Activated CD4-positive, alpha-beta T cell treated with anti-CD3 and anti-CD28 coated beads, Interleukin-2, amount 10 ng/mL, durations not matched to agents 7 days and 5 days (primary cell): ENCODE data around the gene FFAR2. TPM values are rescaled to one million over a fixed set of nuclear protein-coding genes. Genes with fewer than 3 reads are reported as not detected.
A peak's percentile ranks its signal among the peaks of the same experiment; 100 is the strongest.

Experiments
- CTCF ChIA-PET: fragments of 350-600 bp; sonication (Branson Sonifier 250); formaldehyde crosslinking; loops from one replicate; lab custom pipeline; 2021; ENCODE audit warnings: antibody characterized with exemption; lab: Charles Lee
- POLR2A ChIA-PET: fragments of 350-600 bp; sonication (Branson Sonifier 250); formaldehyde crosslinking; loops from one replicate; lab custom pipeline; 2021; ENCODE audit warnings: antibody characterized with exemption; lab: Charles Lee
- DNase-seq: peaks from one replicate; pipeline ENCODE4 v3.0.0-alpha.2; 2020
- H3K27ac Mint-ChIP-seq: one replicate; pipeline ENCODE4 v1.8.0; 2021; ENCODE audit warnings: mild to moderate bottlenecking, moderate library complexity, mixed read lengths
- H3K27me3 Mint-ChIP-seq: one replicate; pipeline ENCODE4 v1.8.0; 2021; ENCODE audit warnings: mixed read lengths
- H3K36me3 Mint-ChIP-seq: one replicate; pipeline ENCODE4 v1.8.0; 2021; ENCODE audit warnings: low read depth, mixed read lengths
- H3K4me1 Mint-ChIP-seq: one replicate; pipeline ENCODE4 v1.8.0; 2021; ENCODE audit warnings: mixed read lengths
- H3K4me3 Mint-ChIP-seq: one replicate; pipeline ENCODE4 v1.8.0; 2021; ENCODE audit warnings: mild to moderate bottlenecking, moderate library complexity, mixed read lengths
- H3K9me3 Mint-ChIP-seq: one replicate; pipeline ENCODE4 v1.8.0; 2021; ENCODE audit warnings: mixed read lengths
- total RNA-seq, 2 experiments: library from RNA; stranded (reverse); gene quantifications; one replicate each; pipeline ENCODE4 v1.2.3, GENCODE V29; 2021

The FFAR2 gene
- total RNA-seq, 2 experiments from 2014 or later: not detected

DNA sequence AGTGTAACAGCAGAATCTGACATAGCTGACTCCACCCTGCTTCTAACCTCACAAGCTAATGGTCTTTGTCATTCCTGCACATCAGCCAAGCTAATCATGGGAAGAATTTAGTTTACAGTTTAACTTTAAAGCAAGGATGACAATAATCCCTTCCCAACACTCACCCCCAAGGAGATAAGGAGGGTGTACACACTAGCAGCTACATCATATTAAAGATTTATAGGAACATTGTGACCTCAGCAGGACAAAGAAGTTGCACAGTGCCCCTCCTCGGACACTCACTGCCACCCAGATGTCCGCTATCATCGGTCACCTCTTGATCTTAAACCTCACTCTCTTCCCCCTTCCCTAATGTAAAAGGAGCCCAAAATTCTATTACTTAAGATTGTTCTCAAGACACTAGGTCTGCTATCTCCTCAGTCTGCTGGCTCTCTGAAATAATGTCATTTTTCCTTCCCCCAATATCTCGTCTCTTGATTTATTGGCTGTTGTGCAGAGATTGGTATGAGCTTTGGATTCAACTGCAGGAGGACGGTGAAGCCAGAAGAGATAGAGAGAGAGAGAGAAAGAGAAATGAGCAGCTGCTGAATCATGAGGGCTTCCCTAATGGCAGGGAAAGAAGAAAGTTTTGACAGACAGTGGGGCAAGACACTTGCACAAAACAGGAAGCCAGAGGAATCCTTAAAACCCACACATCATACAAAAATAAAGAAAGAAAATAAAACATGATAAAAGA lies 17.5 kb upstream of the FFAR2 start:
- POLR2A ChIA-PET: no interaction called here
- H3K4me1 Mint-ChIP-seq: peaks cover 15% of the 10 kb centered on the region

DNA sequence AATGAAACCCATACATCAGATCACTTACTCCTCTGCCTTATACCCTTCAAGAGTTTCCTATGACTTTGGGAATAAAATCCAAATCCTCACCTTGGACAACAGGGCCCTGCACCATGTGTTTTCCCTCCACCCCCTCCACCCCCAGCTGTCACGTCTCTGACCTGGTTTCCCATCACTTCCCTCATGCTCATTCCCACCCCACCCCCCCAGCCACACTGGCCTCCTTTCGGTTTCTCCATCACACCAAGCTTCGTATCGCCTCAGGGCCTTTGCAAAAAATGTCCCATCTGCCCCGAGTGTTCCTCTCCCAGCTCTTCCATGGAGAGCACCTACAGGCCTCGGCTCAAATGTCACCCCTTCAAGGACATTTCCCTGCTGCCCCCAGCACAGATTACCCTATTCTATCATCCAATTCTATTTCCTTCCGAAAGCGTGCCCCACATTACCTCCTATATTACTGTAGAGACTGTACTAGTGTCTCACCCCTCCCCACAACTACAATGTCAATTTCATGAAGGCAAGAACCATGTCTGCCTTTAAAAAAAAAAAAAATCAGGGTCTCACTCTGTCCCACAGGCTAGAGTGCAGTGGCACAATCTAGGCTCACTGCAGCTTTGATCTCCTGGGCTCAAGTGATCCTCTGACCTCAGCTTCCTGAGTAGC lies 16.8 kb upstream of the FFAR2 start:
- POLR2A ChIA-PET: no interaction called here
- peaks cover 16% of the 10 kb centered on the region for H3K9me3 Mint-ChIP-seq

More for the DNA sequence above, 17.5 kb upstream of the FFAR2 start:
- no peak overlapping the region for H3K27ac Mint-ChIP-seq
- no peak overlapping the region for H3K4me3 Mint-ChIP-seq
- CTCF ChIA-PET: interaction anchor here (0.6 to 1.5 kb wide), 2 partner anchors 15 to 29 kb away, joined by 3 to 4 read pairs; no protein-coding TSS in a partner anchor
- H3K27me3 Mint-ChIP-seq: peaks cover 6% of the 10 kb centered on the region
- H3K9me3 Mint-ChIP-seq: peaks cover 16% of the 10 kb centered on the region
- DNase-seq: no peak
- peaks cover 7% of the 10 kb centered on the region for H3K36me3 Mint-ChIP-seq

DNA sequence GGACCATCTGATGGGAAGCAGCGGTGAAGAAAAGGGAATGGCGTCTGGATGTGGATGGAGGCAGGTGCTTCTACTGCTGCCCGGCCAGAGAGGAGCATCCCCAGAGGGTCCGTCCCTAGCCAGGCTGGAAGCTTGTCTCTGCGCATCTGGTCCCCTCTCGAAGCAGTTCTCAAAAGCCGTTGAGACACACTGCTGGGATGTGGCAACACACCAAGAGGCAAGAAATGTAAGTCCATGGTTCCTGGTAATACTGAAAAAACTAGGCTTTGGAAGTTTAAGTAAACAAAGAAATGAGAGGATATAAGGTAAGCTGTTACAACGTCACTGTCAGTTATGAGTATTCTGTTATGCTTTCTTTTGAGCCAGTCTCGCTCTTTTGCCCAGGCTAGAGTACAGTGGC lies 15.1 kb upstream of the FFAR2 start:
- Mint-ChIP-seq H3K4me3 (no peak overlapping the region), H3K27ac (no peak overlapping the region), H3K4me1 (peaks cover 33% of the 10 kb centered on the region), H3K36me3 (peaks cover 7% of the 10 kb centered on the region), H3K9me3 (peaks cover 16% of the 10 kb centered on the region), H3K27me3 (peaks cover 8% of the 10 kb centered on the region)
- ChIA-PET POLR2A (no interaction called here), CTCF (no interaction called here)
- no peak for DNase-seq

More for the DNA sequence above, 16.8 kb upstream of the FFAR2 start:
- Mint-ChIP-seq H3K4me1 (peaks cover 21% of the 10 kb centered on the region), H3K27me3 (peaks cover 6% of the 10 kb centered on the region), H3K4me3 (no peak overlapping the region), H3K27ac (no peak overlapping the region), H3K36me3 (peaks cover 7% of the 10 kb centered on the region)
- CTCF ChIA-PET: interaction anchor here (0.6 to 1.5 kb wide), 3 partner anchors 16 to 403 kb away, joined by 3 to 4 read pairs (median 3); no protein-coding TSS in a partner anchor
- DNase-seq: no peak

DNA sequence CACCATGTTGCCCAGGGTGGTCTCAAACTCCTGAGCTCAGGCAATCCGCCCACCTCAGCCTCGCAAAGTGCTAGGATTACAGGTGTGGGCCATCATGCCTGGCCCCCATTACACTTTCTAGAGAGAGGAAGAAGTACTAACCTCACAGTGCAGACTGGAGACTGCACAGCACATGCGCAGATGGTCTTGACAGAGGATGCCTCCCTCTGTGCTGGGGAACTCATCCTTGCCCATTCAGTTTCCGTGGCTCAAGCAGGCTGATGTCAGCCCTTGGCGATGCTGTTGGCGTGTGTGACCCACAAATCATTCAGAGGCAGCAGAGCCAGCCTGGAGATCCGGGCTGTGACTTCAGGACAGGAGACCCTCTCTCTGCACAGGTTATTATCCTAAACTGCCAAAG lies 14.6 kb upstream of the FFAR2 start:
- H3K4me3 Mint-ChIP-seq: no peak overlapping the region
- H3K27me3 Mint-ChIP-seq: peaks cover 12% of the 10 kb centered on the region
- peaks cover 33% of the 10 kb centered on the region for H3K4me1 Mint-ChIP-seq
- ChIA-PET CTCF (interaction anchor here (1.6 kb wide), 1 partner anchor 61 kb away, joined by 5 read pairs; no protein-coding TSS in a partner anchor), POLR2A (no interaction called here)
- H3K36me3 Mint-ChIP-seq: peaks cover 7% of the 10 kb centered on the region
- no peak for DNase-seq
- peaks cover 16% of the 10 kb centered on the region for H3K9me3 Mint-ChIP-seq
- H3K27ac Mint-ChIP-seq: no peak overlapping the region

DNA sequence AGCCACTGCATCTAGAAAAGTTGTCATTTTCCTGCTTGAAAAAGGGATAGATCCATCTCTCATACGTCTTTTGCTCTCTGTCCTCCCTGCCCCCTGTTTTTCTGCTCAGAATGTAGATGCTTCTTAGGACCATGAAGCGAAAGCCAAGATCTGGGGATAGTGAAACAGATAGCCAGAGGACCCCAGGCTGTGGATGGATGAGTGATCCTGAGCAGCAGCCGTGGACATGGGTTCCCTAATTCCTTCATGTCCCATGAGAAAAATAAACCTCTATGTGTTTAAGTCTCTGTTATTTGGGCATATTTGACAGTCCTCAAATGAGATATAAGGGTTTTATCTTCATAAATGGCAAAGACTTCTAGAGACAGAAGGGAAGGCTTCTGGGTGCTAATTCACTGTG lies 12.2 kb upstream of the FFAR2 start:
- Mint-ChIP-seq H3K27me3 (peaks cover 23% of the 10 kb centered on the region), H3K36me3 (peaks cover 7% of the 10 kb centered on the region), H3K27ac (peak overlapping the region; percentile 78), H3K9me3 (peaks cover 8% of the 10 kb centered on the region), H3K4me3 (peak overlapping the region; percentile 9), H3K4me1 (peaks cover 28% of the 10 kb centered on the region)
- no peak for DNase-seq
- ChIA-PET CTCF (no interaction called here), POLR2A (no interaction called here)

DNA sequence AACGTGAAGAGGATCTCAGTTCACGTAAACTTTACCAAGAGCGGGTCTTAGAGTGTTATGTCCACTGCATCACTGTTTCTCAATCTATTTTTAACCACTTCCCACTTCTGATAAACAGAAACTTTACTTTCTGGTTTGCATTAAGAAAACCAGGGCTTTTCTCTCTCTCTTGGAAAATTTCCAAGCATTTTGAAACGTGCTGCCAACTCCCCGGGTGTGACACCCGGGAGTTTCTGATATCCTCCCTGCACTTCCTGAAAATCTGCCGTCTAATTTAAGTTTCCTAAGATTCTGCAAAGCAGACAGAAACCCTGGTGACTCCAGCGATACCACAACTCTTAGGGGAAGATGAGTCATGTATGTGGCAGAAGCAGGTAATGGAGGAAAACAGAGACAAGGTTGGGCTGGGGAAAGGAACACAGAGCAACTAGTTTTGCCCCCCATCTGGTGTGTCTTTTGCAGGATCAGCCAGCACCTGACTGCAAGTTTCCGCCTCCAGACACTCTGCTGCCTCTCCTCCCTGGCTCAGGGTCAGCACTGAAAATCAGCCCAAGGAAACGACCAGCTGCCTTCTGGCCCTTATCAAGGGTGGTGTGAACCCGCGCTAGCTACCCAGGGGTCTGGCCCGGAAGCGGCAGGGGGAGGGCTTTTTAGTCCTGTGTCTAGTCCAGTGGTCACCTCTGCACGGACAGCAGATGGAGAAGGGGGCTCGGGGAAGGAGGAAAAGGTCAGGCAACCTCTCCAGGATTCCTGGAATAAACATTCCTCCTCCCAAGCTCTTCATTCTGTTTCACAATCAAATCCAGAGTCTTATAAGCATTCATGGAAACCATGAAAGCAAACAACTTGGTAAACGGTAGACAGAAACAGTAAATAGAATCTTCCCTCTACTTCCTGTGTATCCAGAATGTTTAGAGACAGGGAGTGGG lies 11.3 kb upstream of the FFAR2 start:
- H3K9me3 Mint-ChIP-seq: peaks cover 3% of the 10 kb centered on the region
- POLR2A ChIA-PET: no interaction called here
- peak overlapping the region; percentile 9 for H3K4me3 Mint-ChIP-seq
- peaks cover 23% of the 10 kb centered on the region for H3K27me3 Mint-ChIP-seq
- peaks cover 22% of the 10 kb centered on the region for H3K4me1 Mint-ChIP-seq
- peaks cover 2% of the 10 kb centered on the region for H3K36me3 Mint-ChIP-seq
- H3K27ac Mint-ChIP-seq: peak overlapping the region; percentile 78
- CTCF ChIA-PET: no interaction called here
- DNase-seq: peak; percentile 29

DNA sequence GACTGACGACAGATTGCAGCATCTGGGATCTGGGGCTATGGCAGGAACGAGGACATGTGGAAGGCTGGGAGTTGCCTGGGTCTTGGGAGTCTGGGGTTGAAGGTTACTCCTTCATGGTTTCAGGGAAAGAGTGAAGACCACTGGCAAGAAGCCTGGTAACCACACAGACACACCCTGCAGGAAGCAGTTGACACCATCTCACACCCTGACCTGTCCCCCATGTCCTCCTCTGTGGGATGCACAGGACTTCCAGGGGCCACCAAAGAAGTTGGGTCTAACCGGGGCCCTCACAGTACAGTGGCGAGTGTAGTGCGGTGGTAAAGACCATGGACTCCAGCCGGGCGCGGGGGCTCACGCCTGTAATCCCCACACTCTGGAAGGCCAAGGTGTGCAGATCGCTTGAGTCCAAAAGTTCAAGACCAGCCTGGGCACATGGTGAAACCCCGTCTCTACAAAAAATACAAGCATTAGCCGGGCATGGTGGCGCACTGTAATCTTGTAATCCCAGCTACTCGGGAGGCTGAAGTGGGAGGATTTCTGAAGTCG lies 10.6 kb upstream of the FFAR2 start:
- no peak overlapping the region for H3K27ac Mint-ChIP-seq
- no peaks in the 10 kb centered on the region for H3K36me3 Mint-ChIP-seq
- no peak overlapping the region for H3K4me3 Mint-ChIP-seq
- ChIA-PET POLR2A (no interaction called here), CTCF (interaction anchor here (0.6 kb wide), 1 partner anchor 11 kb away, joined by 4 read pairs; no protein-coding TSS in a partner anchor)
- H3K27me3 Mint-ChIP-seq: peaks cover 21% of the 10 kb centered on the region
- no peaks in the 10 kb centered on the region for H3K9me3 Mint-ChIP-seq
- H3K4me1 Mint-ChIP-seq: peaks cover 20% of the 10 kb centered on the region
- DNase-seq: no peak

DNA sequence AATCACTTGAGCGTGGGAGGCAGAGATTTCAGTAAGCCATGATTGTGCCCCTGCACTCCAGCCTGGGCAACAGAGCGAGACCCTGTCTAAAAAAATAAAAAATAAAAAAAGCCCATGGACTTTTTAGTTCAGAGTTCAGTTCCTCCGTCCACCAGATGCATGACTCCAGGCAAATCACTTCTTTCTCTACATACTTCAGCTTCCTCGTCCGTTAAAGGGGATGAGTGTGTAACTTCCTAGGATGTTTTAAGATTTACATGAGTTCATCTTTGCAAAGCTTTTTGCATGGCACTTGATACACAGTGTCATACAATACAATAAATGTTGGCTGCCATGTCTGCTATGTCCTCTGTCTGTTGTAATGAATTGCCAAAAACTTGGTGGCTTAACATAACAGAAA lies 10.0 kb upstream of the FFAR2 start:
- H3K4me3 Mint-ChIP-seq: no peak overlapping the region
- H3K27ac Mint-ChIP-seq: no peak overlapping the region
- no peaks in the 10 kb centered on the region for H3K36me3 Mint-ChIP-seq
- peaks cover 19% of the 10 kb centered on the region for H3K27me3 Mint-ChIP-seq
- no peak for DNase-seq
- no peaks in the 10 kb centered on the region for H3K9me3 Mint-ChIP-seq
- ChIA-PET POLR2A (no interaction called here), CTCF (interaction anchor here (0.6 kb wide), 2 partner anchors 11 to 124 kb away, joined by 4 read pairs; no protein-coding TSS in a partner anchor)
- peaks cover 20% of the 10 kb centered on the region for H3K4me1 Mint-ChIP-seq

DNA sequence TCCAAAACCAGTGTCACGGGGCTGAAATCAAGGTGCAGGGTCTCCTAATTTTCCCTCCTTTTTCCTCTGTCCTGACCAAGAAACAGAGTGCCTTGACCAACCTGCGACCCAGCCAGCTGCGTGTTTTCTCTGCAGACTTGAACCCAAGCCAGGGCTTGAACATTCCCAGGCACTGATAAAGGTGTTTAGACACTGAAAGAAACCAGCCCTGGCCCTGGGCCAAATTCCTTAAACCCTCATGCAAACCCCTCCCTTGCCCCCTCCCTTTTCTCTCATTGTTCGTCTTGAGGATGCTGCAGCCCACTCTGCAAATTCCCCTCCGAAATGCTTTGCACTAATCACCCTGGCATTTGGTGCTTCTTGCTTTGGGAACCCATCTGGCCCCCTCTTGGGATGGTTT lies 9.5 kb upstream of the FFAR2 start:
- H3K4me1 Mint-ChIP-seq: peaks cover 20% of the 10 kb centered on the region
- H3K9me3 Mint-ChIP-seq: no peaks in the 10 kb centered on the region
- DNase-seq: no peak
- no peaks in the 10 kb centered on the region for H3K36me3 Mint-ChIP-seq
- peaks cover 17% of the 10 kb centered on the region for H3K27me3 Mint-ChIP-seq
- ChIA-PET POLR2A (no interaction called here), CTCF (interaction anchor here (0.6 kb wide), 1 partner anchor 125 kb away, joined by 4 read pairs; no protein-coding TSS in a partner anchor)
- no peak overlapping the region for H3K27ac Mint-ChIP-seq
- no peak overlapping the region for H3K4me3 Mint-ChIP-seq

DNA sequence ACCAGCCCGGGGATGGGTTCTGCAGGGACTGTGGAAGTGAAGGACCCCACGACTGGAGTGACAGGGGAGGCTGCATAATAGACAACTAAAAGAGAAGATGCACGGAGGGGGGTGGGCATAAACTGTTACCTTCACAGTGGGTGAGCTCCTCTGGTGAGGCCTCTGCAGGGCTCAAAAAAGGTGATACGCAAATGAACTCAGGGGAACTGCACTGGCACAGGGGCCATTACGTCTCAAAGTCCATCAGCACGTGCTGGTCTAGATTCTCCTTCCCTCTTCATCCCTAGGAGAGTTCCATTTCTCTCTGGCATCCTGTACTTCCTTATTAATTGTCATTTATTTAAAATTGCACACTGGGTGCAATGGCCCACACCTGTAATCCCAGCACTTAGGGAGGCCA lies 8.1 kb upstream of the FFAR2 start:
- H3K9me3 Mint-ChIP-seq: no peaks in the 10 kb centered on the region
- no peak overlapping the region for H3K27ac Mint-ChIP-seq
- CTCF ChIA-PET: no interaction called here
- peaks cover 20% of the 10 kb centered on the region for H3K4me1 Mint-ChIP-seq
- DNase-seq: no peak
- no peaks in the 10 kb centered on the region for H3K36me3 Mint-ChIP-seq
- peaks cover 16% of the 10 kb centered on the region for H3K27me3 Mint-ChIP-seq
- POLR2A ChIA-PET: no interaction called here
- no peak overlapping the region for H3K4me3 Mint-ChIP-seq

DNA sequence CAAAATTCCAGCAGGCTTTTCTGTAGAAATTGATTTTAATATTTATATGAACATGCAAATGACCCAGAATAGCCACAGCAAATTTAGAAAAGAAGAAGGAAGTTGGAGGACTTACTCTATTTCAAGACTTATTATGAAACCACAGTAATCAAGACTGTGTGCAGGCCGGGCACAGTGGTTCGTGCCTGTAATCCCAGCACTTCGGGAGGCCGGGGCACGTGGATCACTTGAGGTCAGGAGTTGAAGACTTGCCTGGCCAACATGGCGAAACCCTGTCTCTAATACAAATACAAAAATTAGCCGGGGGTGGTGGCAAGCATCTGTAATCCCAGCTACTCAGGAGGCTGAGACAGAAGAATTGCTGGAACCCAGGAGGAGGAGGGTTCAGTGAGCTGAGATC lies 6.0 kb upstream of the FFAR2 start:
- Mint-ChIP-seq H3K27ac (no peak overlapping the region), H3K9me3 (no peaks in the 10 kb centered on the region), H3K36me3 (no peaks in the 10 kb centered on the region), H3K4me3 (no peak overlapping the region), H3K27me3 (peaks cover 28% of the 10 kb centered on the region), H3K4me1 (peaks cover 21% of the 10 kb centered on the region)
- DNase-seq: no peak
- CTCF ChIA-PET: interaction anchor here (1.0 kb wide), 1 partner anchor 89 kb away, joined by 3 read pairs; no protein-coding TSS in a partner anchor
- POLR2A ChIA-PET: no interaction called here

DNA sequence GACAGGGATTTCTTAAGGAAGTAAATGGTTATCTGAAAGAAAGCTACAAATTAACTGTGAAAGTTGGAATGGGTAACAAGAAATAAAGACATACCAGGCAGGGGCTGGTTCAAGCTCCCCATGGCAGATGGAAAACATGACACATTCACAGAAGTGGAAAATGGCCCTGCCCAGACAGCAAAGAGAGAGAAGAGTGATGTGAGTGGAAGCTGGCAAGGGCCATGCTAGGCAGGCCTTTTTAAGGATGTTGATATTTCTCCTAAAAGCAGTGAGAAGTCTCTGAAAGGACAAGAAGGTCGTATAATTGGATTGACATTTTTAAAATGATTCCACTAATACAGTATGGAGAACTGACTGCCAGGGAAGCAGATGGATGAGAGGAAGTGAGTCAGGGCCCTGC lies 3.3 kb upstream of the FFAR2 start:
- DNase-seq: no peak
- Mint-ChIP-seq H3K4me3 (no peak overlapping the region), H3K4me1 (peaks cover 22% of the 10 kb centered on the region), H3K27me3 (peaks cover 34% of the 10 kb centered on the region), H3K9me3 (no peaks in the 10 kb centered on the region), H3K36me3 (no peaks in the 10 kb centered on the region), H3K27ac (no peak overlapping the region)
- CTCF ChIA-PET: interaction anchor here (1.6 kb wide), 1 partner anchor 91 kb away, joined by 4 read pairs; no protein-coding TSS in a partner anchor
- POLR2A ChIA-PET: no interaction called here
